ENCODE results near the gene ZNF10. TPM values are rescaled to one million over a fixed set of nuclear protein-coding genes. Genes with fewer than 3 reads are reported as not detected.
A peak's percentile ranks its signal among the peaks of the same experiment; 100 is the strongest.

The ZNF10 gene
- total RNA-seq, 2 donors from 2014 or later: 3.5 to 7.5 TPM

GRCh38 chr12:133181238-133181959 lies 51.0 kb downstream of the ZNF10 start, which contains the start of gene ZNF268:
Gene ZNF268, plus strand, starts transcription at chr12:133181495. Its CDS starts 503 bp downstream, at chr12:133181998.
- peak; percentile 92 to 97 for DNase-seq
- ATAC-seq: peak; percentile 99
- intact Hi-C loops (cut with DNase I, micrococcal nuclease): no loop called here

DNA sequence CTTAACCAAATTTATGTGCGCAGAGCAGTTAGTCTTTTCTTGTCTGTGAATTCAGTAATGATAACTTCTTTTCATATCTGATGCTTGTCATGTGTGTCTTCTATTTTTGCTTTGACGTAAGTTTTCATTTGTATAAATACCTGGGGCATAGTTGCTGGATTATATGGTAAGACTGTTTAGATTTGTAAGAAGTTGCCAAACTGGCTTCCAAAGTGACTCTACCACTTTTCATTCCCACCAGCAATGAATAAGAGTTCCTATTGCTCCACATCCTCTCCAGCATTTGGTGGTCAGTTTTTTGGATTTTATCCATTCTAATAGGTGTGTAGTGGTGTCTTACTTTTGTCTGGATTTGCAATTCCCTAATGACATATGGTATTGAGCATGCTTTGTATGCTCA lies 59.7 kb downstream of the ZNF10 start:
- intact Hi-C loops (cut with DNase I, micrococcal nuclease): no loop called here
- no peak for ATAC-seq
- no peak for DNase-seq

GRCh38 chr12:133192847-133193246 lies 62.4 kb downstream of the ZNF10 start:
- intact Hi-C loops (cut with DNase I, micrococcal nuclease): no loop called here

GRCh38 chr12:133201888-133202287 lies 71.5 kb downstream of the ZNF10 start:
- ATAC-seq (no peak), DNase-seq (no peak)
- intact Hi-C loops (cut with DNase I, micrococcal nuclease): no loop called here

More at GRCh38 chr12:133192847-133193246, 62.4 kb downstream of the ZNF10 start:
- DNase-seq (no peak), ATAC-seq (no peak)

DNA sequence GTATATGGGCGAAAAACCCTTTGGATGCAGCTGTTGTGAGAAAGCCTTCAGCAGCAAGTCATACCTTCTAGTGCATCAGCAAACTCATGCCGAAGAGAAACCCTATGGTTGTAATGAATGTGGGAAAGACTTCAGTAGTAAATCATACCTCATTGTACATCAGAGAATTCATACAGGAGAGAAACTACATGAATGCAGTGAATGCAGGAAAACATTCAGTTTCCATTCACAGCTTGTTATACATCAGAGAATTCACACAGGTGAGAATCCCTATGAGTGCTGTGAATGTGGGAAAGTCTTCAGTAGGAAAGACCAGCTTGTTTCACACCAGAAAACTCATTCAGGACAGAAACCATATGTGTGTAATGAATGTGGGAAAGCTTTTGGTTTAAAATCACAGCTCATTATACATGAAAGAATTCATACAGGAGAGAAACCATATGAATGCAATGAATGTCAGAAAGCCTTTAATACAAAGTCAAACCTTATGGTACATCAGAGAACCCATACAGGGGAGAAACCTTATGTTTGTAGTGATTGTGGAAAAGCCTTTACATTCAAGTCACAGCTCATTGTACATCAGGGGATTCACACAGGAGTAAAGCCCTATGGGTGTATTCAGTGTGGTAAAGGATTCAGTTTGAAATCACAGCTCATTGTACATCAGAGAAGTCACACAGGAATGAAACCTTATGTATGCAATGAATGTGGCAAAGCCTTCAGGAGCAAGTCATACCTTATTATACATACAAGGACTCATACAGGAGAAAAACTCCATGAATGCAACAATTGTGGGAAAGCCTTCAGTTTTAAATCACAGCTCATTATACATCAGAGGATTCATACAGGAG lies 72.3 kb downstream of the ZNF10 start:
- DNase-seq: no peak
- intact Hi-C loops (cut with DNase I, micrococcal nuclease): no loop called here
- no peak for ATAC-seq

GRCh38 chr12:133203344-133204263 lies 73.2 kb downstream of the ZNF10 start:
- intact Hi-C loops (cut with DNase I, micrococcal nuclease): no loop called here
- DNase-seq (no peak), ATAC-seq (no peak)

DNA sequence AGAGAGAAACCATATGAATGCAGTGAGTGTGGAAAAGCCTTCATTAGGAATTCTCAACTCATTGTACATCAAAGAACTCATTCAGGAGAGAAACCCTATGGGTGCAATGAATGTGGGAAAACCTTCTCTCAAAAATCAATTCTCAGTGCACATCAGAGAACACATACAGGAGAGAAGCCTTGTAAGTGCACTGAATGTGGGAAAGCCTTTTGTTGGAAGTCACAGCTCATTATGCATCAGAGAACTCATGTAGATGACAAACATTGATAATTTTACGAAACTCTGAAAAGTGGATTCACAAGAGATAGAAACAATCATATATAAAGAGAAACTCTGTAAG lies 73.8 kb downstream of the ZNF10 start:
- DNase-seq (no peak), ATAC-seq (no peak)
- intact Hi-C loops (cut with DNase I, micrococcal nuclease): no loop called here

DNA sequence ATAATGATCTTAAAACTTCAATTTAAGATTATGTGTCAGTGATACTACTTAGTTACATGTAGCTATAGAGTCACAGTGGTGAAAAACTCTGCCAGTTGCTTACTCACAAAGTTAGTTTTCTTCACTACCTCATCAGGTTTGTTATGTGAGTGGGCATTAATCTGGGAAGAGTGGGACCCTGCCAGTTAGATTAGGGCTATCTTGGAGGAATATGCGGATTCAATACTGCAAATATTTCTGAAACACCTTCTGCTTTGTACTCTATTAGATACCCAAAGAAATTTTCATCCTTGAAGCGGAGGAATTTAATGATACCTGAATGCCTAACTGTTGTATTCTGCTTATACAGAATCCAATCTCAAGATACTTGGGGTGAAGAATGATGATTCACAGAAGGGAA lies 76.0 kb downstream of the ZNF10 start:
- ATAC-seq: no peak
- DNase-seq: no peak
- intact Hi-C loops (cut with DNase I, micrococcal nuclease): no loop called here

Other genes with a start within 250 kb of the ZNF10 start
- gene CHFR, start 243.0 kb upstream of the ZNF10 start, total RNA-seq: 10 to 100 TPM; 50.4 to 58.2 TPM
- 10 to 100 TPM in 1 of 2 donors, 1 to 10 TPM in 1; 8.6 to 10.8 TPM for gene ZNF605, start 174.3 kb upstream of the ZNF10 start, total RNA-seq
- 1 to 10 TPM; 8.4 to 8.5 TPM for gene ZNF26, start 144.3 kb upstream of the ZNF10 start, total RNA-seq
- gene ZNF84, start 93.1 kb upstream of the ZNF10 start, total RNA-seq: 10 to 100 TPM; 12.8 to 16.9 TPM
- gene ZNF140, start 49.7 kb upstream of the ZNF10 start, total RNA-seq: 10 to 100 TPM; 10.6 to 11.6 TPM
- 1 to 10 TPM; 1.4 to 1.6 TPM for gene ZNF891, start 353 bp upstream of the ZNF10 start, total RNA-seq
- gene ZNF268, start 50.9 kb downstream of the ZNF10 start, total RNA-seq: 10 to 100 TPM; 13.0 to 15.7 TPM
- not detected for gene ANHX, start 105.2 kb downstream of the ZNF10 start, total RNA-seq

Measured in left colon (tissue), 2 donors.